ENCODE results near the gene TTC21A.

DNA sequence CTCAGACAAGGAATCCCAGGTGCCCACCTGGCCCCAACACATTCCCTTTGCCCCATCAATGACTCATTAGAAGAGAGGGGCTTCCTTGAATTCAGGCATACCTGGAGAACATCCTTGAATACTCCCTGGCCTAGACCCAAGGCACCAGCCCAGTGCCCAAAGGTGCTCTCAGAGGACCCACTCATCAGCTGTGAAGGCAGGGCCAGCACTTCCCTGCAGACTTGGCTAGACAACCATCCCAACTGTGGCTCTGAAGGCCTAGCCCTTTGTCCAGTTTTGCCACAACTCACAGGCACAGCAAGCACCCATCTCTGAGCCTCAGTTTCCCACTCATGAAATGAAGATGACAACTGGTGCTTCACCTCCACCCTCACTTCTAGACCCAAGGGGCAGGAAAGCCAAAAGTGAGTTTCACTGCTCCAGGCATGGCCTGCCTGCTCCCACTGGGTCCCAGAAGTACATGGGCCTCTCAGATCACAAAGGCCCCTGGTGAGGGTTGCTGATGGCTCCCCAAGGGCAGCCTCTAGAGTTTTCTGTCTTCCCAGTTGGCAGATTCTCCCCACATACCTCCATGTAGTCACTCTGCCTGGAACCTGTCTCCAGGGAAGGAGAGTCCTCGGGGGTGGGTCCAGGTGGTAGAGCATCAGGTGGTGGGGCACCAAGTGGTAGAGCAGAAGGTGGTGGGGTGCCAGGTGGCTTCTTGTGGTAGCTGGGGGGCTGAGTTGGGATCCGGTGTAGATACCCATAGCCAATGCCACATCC is 7.6 kb upstream of the TTC21A start:
- no peak for TF ChIP-seq CTCF (conservative IDR thresholded peaks at IDR 0.05; ENCODE audit: low read depth in 2 of 2)
- TF ChIP-seq POLR2AphosphoS5 (IDR thresholded peaks at IDR 0.05; ENCODE audit: low read depth) = no peak
- TF ChIP-seq REST (IDR thresholded peaks at IDR 0.05; ENCODE audit: unreplicated experiment) = no peak
- no peak for TF ChIP-seq EZH2 (IDR thresholded peaks at IDR 0.05; ENCODE audit: low read depth, unreplicated experiment)
- no peak for TF ChIP-seq EZH2phosphoT487 (IDR thresholded peaks at IDR 0.05; ENCODE audit: unreplicated experiment)
- no peak for TF ChIP-seq JUNB (IDR thresholded peaks at IDR 0.05; ENCODE audit: unreplicated experiment)

Data from GM23338 (cell line).